ENCODE measurements around the gene NDOR1.

NDOR1 gene

DNA sequence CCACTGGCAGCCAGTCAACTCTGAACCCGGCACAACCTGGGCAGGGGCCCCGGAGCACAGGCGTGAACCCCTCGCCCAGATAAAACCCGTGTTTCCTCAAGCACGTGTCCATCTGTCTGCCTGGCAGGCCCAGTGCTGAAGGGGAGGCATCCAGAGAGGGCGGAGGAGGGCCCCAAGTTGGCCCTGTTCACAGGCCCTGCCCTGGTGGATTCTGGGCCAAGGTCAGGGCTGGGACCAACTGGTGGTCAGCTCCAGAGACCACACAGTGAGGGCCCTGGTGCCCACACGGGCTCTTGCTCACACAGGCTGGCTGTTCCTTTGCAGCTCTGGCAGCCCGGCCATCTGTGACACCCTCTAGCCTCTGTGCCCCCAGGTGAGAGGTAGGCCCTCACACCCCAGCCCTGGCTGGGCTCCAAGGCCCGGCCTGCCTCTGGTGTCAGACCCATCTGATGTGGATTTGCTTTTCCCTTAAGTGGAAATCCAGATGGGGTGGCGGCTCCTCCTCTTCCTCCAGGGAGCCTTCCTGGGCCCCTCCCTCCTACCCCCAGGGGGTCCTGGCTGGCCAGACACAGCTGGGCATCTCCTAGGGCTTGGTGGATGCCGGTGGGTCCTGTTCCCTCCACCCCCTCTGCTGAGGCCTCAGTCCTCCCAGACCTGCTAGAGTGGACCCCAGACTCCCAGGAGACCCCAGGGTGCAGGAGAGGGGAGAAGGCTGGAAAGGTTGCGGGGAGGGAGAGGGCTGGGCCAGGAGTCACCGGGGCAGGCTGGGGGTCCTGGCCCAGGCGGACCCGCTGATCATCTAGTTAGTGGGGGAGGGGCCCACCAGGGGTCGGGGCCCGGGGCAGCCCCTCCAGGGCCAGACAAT lies 45.1 kb downstream of the NDOR1 start:
- no peak overlapping the region for H3K27ac ChIP-seq (ENCODE audit: low read depth, low read length)
- no peak overlapping the region for H3K4me3 ChIP-seq (ENCODE audit: low read depth in 1 of 2, low read length in 2 of 2)
- H3K9ac ChIP-seq (ENCODE audit: low read length) = no peak overlapping the region
- H3K27me3 ChIP-seq (ENCODE audit: control insufficient read depth in 1 of 2, insufficient read depth in 2 of 2, low read length in 2 of 2) = peaks cover 0 to 6% of the 10 kb centered on the region in 2 donors
- H3K9me3 ChIP-seq (ENCODE audit: low read length) = no peaks in the 10 kb centered on the region
- H3K4me1 ChIP-seq (ENCODE audit: insufficient read depth, low read length) = peaks cover 8% of the 10 kb centered on the region
- no peaks in the 10 kb centered on the region for H3K36me3 ChIP-seq (ENCODE audit: insufficient read depth, low read length)

DNA sequence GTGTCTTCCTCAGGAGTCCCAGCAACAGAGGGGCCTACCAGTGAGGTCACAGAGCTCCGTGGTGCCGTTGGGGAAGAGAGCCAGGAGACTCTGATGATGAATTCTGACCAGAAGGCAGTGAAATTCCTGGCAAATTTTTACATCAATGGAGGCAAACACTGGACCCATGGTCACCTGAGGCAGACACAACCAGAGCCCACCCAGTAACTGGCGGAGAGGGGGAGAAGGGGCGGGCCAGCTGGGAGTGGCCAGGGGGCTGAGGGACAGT lies 45.6 kb downstream of the NDOR1 start, which contains the start of gene STPG3:
TSS of gene STPG3 (plus strand) at position 93 of the 268 bp plus-strand sequence. CDS start at position 94, 1 bp downstream.
- Histone ChIP-seq H3K4me3 (ENCODE audit: low read depth in 1 of 2, low read length in 2 of 2) (no peak within 1 kb of the TSS), H3K27ac (ENCODE audit: low read depth, low read length) (no peak within 1 kb of the TSS), H3K9me3 (ENCODE audit: low read length) (no peaks in the 10 kb centered on the region), H3K27me3 (ENCODE audit: control insufficient read depth in 1 of 2, insufficient read depth in 2 of 2, low read length in 2 of 2) (peaks cover 0 to 6% of the 10 kb centered on the region in 2 donors), H3K36me3 (ENCODE audit: insufficient read depth, low read length) (no peaks in the 10 kb centered on the region), H3K4me1 (ENCODE audit: insufficient read depth, low read length) (peaks cover 12% of the 10 kb centered on the region), H3K9ac (ENCODE audit: low read length) (no peak within 1 kb of the TSS)

DNA sequence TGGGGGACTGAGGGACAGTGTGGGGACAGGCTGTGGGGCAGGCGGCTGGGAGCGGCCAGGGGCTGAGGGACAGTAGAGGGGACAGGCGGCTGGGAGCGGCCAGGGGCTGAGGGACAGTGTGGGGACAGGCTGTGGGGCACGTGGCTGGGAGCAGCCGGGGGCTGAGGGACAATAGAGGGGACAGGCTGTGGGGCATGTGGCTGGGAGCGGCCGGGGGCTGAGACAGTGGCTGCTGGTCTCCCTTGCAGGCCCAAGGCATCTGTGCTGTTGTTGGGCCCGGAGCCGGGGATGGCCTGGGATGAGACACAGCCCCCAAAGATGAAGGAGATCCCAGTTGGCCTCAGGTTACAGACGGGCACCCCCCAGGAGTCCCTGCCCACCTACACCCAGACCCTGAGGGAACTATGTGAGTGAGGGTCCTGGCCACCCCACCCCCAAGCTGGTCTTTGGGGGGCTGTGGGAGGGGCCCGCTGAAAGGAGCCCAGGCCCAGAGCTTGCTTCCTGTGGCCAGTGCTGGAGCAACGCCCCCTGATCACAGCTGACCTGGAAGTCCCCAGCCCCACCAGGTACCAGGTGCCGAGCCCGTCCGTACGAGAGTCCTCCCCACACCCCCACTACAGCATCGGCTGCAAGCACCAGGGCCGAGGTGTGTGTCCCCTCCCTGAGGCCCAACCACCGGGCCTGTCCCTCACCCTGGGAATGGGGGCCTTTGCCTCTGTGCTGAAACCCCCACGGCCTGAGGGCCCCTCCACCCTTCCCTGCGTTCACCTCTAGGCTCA lies 46.2 kb downstream of the NDOR1 start:
- peaks cover 17% of the 10 kb centered on the region for H3K4me1 ChIP-seq (ENCODE audit: insufficient read depth, low read length)
- no peak overlapping the region for H3K27ac ChIP-seq (ENCODE audit: low read depth, low read length)
- H3K4me3 ChIP-seq (ENCODE audit: low read depth in 1 of 2, low read length in 2 of 2) = no peak overlapping the region
- peaks cover 0 to 6% of the 10 kb centered on the region in 2 donors for H3K27me3 ChIP-seq (ENCODE audit: control insufficient read depth in 1 of 2, insufficient read depth in 2 of 2, low read length in 2 of 2)
- no peak overlapping the region for H3K9ac ChIP-seq (ENCODE audit: low read length)
- H3K9me3 ChIP-seq (ENCODE audit: low read length) = no peaks in the 10 kb centered on the region
- no peaks in the 10 kb centered on the region for H3K36me3 ChIP-seq (ENCODE audit: insufficient read depth, low read length)

DNA sequence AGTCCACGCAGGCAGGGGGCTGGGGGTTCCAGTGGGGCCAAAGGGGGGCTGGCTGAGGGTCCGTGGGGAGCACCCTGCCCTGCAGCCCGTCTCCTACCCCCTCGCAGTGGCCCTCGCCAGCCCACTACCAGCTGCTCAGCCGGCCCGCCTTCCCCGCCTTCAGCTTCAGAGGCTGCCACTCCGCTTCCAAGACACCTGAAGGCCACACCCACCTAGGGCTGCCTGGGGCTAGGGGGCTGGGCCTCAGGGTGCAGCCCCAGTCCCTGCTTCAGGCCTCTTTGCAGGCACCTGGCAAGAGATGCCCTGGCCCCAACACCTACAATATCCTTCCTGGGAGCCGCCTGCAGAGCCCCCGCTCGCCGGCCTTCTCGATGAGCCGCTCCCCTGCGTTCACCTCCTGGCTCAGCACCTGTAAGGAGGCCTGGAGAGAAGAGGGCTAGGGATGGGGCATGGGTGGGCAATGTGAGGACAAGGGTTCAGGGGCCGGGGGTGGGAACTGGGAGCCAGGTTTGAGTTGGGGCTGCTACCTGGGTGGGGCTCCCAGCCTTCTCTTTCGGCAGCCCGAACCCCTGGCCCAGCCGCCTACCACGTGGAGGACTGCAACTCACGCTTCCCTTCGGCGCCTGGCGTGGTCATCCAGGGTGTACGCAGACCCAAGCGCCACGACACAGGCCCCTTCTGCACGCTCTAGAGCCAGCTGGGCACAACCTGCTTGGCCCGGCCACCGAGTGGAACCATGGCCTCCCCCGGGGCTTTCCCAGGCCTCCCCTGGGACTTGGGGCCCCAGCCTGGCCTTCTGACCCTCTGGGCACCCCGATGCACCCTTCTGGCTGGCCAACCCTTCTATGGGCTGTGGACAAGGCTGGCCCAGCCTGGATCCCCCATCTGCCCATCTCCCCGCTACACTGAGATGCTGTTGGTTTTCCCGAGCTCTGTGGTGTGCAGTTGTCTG lies 47.3 kb downstream of the NDOR1 start:
- H3K4me3 ChIP-seq (ENCODE audit: low read depth in 1 of 2, low read length in 2 of 2) = no peak overlapping the region
- H3K9me3 ChIP-seq (ENCODE audit: low read length) = no peaks in the 10 kb centered on the region

DNA sequence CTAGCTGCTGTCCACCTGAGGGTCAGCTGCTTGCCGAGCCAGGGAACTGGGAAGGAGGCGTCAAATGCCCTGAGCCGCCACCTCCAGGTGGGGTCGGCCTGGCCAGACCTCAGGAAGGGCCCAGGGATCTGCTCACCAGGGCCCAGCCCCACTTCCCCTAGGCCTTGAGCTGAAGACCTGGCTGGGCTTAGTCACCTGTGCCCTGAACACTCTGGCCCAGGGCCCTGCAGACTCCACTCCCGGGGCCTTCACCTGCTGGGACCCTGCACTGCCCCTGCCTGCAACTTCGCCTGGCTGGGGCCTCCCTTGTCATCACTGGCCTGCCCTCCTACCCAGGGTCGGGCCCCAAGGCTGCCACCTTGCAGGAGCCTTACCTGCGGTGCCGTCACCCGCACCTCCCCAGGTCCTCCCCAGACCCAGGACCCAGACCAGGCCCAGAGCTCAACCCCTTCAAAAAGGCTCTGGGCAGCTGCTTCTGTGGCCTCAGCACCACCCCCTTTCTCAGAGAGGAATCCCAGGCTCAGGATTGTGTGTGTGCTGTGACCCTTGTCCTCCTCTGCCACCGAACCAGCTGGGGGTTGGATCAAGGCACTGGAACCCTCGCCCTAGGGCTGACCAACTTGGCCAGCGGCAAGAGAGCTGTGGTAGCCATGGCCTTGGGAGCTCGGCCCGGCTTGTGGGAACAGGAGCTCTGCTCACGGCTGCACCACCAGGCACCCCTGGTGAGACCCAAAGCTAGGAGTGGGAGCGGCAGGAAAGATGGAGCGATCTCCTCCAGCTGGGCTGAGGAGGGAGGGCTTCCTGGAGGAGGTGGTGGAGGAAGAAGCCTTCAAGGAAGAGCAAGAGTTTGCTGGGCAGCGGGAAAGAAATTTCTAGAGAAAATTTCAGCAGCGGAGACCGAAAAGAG lies 48.5 kb downstream of the NDOR1 start:
- Histone ChIP-seq H3K4me1 (ENCODE audit: insufficient read depth, low read length) (peaks cover 21% of the 10 kb centered on the region), H3K27me3 (ENCODE audit: control insufficient read depth in 1 of 2, insufficient read depth in 2 of 2, low read length in 2 of 2) (peaks cover 0 to 6% of the 10 kb centered on the region in 2 donors), H3K9ac (ENCODE audit: low read length) (no peak overlapping the region), H3K36me3 (ENCODE audit: insufficient read depth, low read length) (peaks cover 6% of the 10 kb centered on the region), H3K4me3 (ENCODE audit: low read depth in 1 of 2, low read length in 2 of 2) (peak overlapping the region; percentile 58 to 65), H3K27ac (ENCODE audit: low read depth, low read length) (peak overlapping the region; percentile 67), H3K9me3 (ENCODE audit: low read length) (no peaks in the 10 kb centered on the region)

More for the DNA sequence above, 47.3 kb downstream of the NDOR1 start:
- Histone ChIP-seq H3K9ac (ENCODE audit: low read length) (no peak overlapping the region), H3K27ac (ENCODE audit: low read depth, low read length) (no peak overlapping the region), H3K4me1 (ENCODE audit: insufficient read depth, low read length) (peaks cover 21% of the 10 kb centered on the region), H3K27me3 (ENCODE audit: control insufficient read depth in 1 of 2, insufficient read depth in 2 of 2, low read length in 2 of 2) (peaks cover 0 to 6% of the 10 kb centered on the region in 2 donors), H3K36me3 (ENCODE audit: insufficient read depth, low read length) (no peaks in the 10 kb centered on the region)

DNA sequence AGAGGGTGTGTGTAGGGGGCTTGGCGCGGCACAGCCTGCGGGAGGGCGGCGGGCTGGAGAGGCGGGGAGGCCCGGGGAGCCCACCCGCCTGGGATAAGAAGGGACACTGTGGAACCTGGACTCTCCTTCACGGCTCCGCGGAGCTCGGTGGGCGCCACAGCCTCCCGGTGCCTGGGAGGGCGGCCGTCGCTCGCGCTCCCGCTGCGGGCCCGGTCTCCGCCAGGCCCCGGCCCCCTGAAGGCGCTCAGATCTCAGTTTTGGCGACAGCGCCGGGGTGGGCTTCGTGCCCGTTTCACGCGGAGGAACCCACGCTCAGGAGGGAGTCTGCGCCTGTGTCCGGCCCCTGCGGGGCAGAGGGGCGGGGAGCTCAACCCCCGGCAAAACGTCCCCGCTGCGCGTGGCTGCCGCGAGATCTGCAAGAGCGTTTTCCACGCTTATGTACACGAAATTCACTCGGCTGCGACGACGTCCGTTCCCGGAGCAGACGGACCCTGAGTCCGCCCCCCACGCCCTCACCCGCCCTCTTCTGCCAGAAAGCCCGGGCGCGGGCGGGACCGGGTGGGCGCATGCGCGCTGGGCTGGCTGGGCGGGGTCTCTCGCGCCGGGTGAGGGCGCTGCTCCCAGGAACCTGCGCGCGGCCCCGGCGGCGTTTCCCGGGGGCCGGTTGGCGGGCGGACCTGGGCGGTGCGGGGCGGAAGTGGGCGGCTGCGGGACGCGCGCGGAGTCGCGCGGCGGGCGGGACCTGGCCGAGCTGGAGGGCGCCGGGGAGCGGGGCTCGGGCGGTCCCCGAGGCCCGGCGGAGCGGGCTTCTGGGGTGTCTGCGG lies 49.3 kb downstream of the NDOR1 start, which contains the start of gene NELFB:
TSS of gene NELFB (plus strand) at position 704 of the 824 bp plus-strand sequence.
- H3K4me1 ChIP-seq (ENCODE audit: insufficient read depth, low read length) = peaks cover 21% of the 10 kb centered on the region
- H3K27me3 ChIP-seq (ENCODE audit: control insufficient read depth in 1 of 2, insufficient read depth in 2 of 2, low read length in 2 of 2) = peaks cover 0 to 6% of the 10 kb centered on the region in 2 donors
- peaks cover 9% of the 10 kb centered on the region for H3K36me3 ChIP-seq (ENCODE audit: insufficient read depth, low read length)
- H3K9me3 ChIP-seq (ENCODE audit: low read length) = no peaks in the 10 kb centered on the region
- peak within 1 kb of the TSS; percentile 44 for H3K9ac ChIP-seq (ENCODE audit: low read length)
- H3K27ac ChIP-seq (ENCODE audit: low read depth, low read length) = peak within 1 kb of the TSS; percentile 74
- peak within 1 kb of the TSS; percentile 88 to 99 for H3K4me3 ChIP-seq (ENCODE audit: low read depth in 1 of 2, low read length in 2 of 2)

DNA sequence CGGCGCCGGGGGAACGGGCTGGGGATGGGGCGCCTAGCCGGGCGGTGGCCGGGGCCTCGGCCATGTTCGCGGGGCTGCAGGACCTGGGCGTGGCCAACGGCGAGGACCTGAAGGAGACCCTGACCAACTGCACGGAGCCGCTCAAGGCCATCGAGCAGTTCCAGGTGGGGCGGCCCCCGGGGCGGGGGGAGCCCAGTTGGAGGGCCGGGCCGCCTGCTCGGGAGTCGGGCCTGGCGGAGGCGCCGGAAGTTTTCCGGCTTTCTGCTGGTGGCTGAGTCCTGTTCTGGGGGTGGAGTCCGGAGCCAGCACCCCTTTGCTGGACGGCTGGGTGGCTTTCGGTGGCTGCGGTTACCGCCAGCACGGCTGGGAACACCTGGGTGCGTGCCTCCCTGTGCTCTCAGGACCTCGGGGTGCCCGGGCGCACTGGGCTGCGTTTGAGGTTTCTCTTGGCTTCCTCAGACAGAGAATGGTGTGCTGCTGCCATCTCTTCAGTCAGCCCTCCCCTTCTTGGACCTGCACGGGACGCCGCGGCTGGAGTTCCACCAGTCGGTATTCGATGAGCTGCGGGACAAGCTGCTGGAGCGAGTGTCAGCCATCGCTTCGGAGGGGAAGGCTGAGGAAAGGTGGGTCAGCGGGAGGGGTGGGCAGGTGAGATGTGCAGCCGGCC lies 50.1 kb downstream of the NDOR1 start:
- Histone ChIP-seq H3K4me3 (ENCODE audit: low read depth in 1 of 2, low read length in 2 of 2) (peak overlapping the region; percentile 88 to 99), H3K36me3 (ENCODE audit: insufficient read depth, low read length) (peaks cover 9% of the 10 kb centered on the region), H3K4me1 (ENCODE audit: insufficient read depth, low read length) (peaks cover 21% of the 10 kb centered on the region), H3K27ac (ENCODE audit: low read depth, low read length) (peak overlapping the region; percentile 74), H3K9ac (ENCODE audit: low read length) (peak overlapping the region; percentile 44), H3K9me3 (ENCODE audit: low read length) (no peaks in the 10 kb centered on the region), H3K27me3 (ENCODE audit: control insufficient read depth in 1 of 2, insufficient read depth in 2 of 2, low read length in 2 of 2) (peaks cover 0 to 6% of the 10 kb centered on the region in 2 donors)

DNA sequence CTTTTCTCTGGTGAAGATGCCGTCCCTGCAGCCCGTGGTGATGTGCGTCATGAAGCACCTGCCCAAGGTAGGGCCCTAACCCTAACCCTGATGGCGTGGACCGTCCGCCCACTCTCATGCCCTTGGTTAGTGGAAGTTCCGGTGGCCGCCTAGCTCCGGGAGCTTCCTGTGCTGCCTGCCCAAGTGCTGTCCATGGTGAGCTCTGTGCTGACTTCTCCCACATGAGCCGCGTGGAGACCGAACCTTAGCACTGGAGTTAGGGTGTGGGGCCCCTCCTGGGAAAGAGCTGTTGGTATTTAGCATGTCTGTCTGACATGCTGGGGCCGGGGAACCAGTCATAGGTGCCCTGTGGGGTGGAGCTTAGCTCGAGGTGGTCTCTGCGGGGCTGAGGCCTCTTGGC lies 50.9 kb downstream of the NDOR1 start:
- Histone ChIP-seq H3K4me3 (ENCODE audit: low read depth in 1 of 2, low read length in 2 of 2) (peak overlapping the region; percentile 88 to 99), H3K27me3 (ENCODE audit: control insufficient read depth in 1 of 2, insufficient read depth in 2 of 2, low read length in 2 of 2) (no peaks in the 10 kb centered on the region), H3K4me1 (ENCODE audit: insufficient read depth, low read length) (peaks cover 21% of the 10 kb centered on the region), H3K9ac (ENCODE audit: low read length) (no peak overlapping the region), H3K36me3 (ENCODE audit: insufficient read depth, low read length) (peaks cover 9% of the 10 kb centered on the region), H3K9me3 (ENCODE audit: low read length) (no peaks in the 10 kb centered on the region), H3K27ac (ENCODE audit: low read depth, low read length) (no peak overlapping the region)

DNA sequence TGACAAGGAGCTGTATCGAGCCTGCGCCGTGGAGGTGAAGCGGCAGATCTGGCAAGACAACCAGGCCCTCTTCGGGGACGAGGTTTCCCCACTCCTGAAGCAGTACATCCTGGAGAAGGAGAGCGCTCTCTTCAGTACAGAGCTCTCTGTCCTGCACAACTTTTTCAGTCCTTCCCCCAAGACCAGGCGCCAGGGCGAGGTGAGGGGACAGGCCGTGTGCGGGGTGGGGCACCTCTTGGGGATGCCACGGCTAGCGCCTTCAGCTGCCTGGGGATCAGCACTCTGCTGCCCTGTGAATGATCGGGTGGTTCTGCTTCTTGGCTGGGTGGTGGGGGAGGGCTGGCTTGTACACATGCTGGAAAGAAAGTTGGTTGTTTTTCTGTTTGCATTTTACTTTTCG lies 51.4 kb downstream of the NDOR1 start:
- Histone ChIP-seq H3K27ac (ENCODE audit: low read depth, low read length) (no peak overlapping the region), H3K4me1 (ENCODE audit: insufficient read depth, low read length) (peaks cover 21% of the 10 kb centered on the region), H3K9ac (ENCODE audit: low read length) (no peak overlapping the region), H3K9me3 (ENCODE audit: low read length) (no peaks in the 10 kb centered on the region), H3K4me3 (ENCODE audit: low read depth in 1 of 2, low read length in 2 of 2) (no peak overlapping the region), H3K27me3 (ENCODE audit: control insufficient read depth in 1 of 2, insufficient read depth in 2 of 2, low read length in 2 of 2) (no peaks in the 10 kb centered on the region), H3K36me3 (ENCODE audit: insufficient read depth, low read length) (peaks cover 9% of the 10 kb centered on the region)

All from muscle layer of colon (tissue), 2 donors.